Measurements from ENCODE around the gene GRIK1.

The GRIK1 gene

GRCh38 chr21:29904359-29905282 is 35.2 kb downstream of the GRIK1 start:
- no peak for DNase-seq

- DNase-seq = no peak
Measured at GRCh38 chr21:29896884-29897283, 42.9 kb downstream of the GRIK1 start.

DNA sequence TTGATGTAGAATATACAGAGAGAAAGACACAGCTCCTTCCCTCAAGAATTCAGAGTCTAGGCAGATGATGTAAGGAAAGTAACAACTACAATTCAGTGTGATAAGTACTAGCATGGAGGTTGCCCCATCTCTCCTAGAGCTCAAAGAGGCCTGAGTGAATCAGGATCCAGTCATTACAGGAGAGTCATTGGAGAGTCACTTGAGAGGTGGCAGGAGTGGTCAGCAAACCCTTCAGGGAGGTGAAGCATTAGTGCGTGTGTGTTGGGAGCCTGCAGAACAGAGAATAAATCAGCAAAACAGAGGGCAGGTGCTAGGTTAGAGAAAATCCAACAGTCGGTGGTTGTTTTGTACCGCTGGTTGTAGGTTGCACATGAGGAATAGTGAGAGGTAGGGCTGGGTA is 46.1 kb downstream of the GRIK1 start:
- DNase-seq = no peak

- DNase-seq = no peak
Measured at GRCh38 chr21:29892379-29892778, 47.4 kb downstream of the GRIK1 start.

DNA sequence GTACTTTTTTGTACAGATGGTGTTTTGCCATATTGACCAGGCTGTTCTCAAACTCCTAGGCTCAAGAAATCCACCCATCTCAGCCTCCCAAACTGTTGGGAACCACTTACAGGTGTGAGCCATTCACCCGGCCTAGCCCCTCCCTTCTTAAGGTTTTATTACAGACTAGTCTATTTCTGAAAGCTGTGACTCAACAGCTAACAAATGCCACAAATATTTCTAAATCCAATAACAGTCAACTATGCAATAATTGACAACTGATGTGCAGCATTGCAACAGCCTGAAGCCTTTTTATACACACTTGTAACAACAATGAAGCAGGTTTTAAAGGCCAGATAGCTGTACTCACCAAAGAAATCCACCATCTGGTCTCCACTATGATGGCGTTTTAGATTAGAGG is 51.4 kb downstream of the GRIK1 start:
- DNase-seq = no peak

DNA sequence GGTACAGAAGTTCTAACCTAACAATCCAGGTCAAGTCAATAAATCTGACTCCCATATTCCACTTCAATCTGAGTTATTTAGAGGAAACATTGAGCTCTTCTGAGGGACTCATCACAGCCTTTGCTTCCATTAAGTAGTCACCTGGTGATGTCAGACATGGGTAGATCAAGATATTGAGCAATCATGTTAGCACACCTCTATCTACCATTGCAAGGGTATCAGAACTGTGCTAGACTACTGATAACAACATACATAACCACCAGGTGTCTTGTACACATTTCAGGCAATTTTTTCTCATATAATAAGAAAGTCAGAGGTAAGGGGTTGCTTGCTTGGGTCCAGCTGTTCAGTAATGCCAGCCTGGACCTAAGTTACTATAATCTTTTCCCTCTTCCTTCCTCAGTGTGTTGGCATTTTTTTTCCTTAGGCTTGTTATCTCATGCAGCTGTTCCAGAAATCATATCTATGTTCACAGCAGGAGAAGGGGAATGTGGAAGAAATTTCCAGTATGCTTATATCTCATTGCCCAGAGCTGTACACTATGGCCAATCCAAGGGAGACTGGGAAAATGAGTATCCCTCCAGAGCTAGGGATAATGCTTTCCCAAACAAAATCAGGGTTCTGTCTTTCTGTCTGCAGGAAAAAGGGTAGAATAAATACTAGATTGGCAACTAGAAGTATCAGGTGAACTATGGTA is 52.3 kb downstream of the GRIK1 start:
- no peak for DNase-seq

DNA sequence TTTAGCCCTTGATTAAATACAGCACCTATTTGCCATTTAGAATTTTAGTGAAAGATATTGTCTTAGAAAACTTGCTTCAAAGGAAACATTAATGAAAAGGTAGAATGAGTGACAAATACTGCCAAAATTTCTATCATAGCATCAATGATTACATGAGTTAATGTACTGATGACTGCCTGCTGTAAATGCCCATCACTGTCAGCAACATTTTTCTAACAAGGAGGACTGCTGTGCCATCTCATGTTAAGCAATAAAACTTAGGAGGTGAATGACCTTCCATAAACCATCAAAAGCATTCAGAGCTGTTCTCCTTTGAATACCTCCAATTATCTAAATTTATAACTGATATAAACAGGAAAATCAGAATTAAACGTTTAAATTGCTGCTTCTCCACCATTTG is 54.3 kb downstream of the GRIK1 start:
- no peak for DNase-seq

GRCh38 chr21:29875873-29876272 is 63.9 kb downstream of the GRIK1 start:
- DNase-seq = no peak

GRCh38 chr21:29875036-29875716 is 64.6 kb downstream of the GRIK1 start:
- no peak for DNase-seq

DNA sequence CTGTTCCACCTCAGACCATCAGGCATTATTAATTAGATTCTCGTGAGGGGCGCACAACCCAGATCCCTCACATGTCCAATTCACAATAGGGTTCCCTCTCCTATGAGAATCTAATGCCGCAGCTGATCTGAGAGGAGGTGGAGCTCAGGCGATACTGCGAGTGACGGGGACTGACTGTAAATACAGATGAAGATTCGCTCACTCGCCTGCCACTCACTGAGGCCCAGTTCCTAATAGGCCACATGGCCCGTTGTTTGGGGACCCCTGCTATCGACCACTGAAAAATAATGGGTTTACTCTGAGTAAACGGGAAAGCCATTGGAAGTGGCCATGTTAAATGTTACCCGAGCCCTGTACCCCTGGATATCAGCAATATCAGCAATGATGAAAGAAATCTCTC is 65.9 kb downstream of the GRIK1 start:
- DNase-seq = no peak

DNA sequence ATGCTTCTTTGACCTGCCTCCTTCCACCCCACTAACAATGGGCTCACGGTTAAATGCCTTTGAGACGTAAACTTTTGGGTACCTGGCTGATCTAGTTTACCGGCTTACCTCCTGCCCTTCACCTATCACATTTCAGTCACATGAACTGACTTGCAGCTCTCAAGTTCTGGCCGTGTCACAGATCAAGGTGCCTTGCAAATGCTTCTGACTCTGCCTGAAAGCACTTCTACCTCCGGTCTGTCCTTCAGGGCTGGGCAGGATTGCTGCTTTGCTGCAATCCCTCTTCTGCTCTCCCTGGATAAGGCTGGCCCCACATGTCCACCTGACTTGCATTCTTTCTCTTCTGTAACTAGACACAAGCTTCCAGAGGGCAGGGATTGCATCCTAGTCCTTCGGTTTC is 69.0 kb downstream of the GRIK1 start:
- DNase-seq = no peak

DNA sequence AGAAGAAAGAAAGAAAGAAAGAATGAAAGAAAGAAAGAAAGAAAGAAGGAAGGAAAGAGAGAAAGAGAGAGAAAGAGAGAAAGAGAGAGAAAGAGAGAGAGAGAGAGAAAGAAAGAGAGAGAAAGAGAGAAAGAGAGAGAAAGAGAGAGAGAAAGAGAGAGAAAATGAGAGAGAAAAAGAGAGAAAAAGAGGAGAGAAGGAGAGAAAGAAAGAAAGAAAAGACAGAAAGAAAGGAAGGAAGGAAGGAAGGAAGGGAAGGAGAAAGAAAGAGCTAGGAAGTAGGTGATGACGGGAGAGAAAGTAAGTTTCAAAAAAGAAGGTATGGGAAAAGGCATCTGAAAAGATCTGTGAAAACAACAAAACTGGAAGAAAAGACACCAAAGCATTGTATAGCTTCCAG is 72.0 kb downstream of the GRIK1 start:
- DNase-seq = no peak

DNA sequence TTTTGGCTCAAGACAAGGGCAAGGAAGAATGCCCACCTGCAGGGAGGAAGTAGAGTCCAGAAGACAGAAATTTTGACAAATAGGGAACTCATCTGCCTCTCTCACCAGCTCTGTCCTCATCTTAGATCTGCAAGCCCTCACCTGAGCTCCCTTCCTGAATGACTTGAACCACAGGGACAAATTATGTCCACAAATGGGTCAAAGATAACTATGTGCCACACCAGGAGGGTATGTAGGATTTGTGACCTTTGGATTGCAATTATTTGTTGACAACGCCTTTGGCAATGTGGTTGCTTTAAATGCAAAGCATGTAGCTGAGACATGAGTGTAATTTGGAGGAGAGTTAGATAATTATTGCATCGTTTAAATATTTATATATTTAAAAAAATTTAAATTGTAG is 79.5 kb downstream of the GRIK1 start:
- DNase-seq = no peak

DNA sequence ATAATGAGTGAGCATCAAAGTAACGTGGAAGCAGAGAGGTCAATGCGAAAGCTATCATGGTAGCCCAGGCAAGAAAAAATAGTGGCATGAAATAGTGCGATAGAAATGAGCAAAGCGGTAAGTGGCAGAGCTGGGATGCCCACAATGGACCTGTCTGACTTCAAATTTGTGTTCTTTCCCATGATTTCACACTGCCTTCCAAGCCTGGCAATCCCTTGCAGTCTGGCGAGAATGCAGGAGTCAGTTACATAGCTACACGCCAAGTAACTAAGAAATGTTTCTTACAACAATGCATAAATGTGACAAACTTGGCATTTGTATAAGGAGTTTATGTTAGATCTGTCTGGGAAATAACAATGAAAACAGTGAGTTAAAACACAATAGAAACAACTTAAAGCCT is 82.6 kb downstream of the GRIK1 start:
- DNase-seq = no peak

- DNase-seq = no peak
Measured at GRCh38 chr21:29854795-29855194, 85.0 kb downstream of the GRIK1 start.

DNA sequence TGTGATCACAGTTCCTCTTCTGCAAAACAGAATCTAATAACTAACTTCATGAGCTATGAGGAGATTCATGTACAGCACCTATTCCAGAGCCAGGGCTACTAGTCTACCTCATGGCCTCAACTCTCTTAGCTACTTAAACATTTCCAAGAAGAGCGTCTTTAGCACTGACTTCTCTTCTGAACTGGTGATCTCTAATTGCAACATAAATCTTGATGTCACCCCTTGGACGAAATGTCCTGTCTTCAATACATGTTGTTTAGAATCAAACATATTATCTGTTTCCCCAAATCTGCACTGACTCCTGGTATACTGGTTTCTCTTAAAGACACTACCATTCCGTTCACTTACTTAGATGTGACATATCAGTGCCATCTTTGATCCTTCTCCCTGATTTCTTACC is 88.2 kb downstream of the GRIK1 start:
- DNase-seq = no peak

- DNase-seq = peak; percentile 73
Measured at GRCh38 chr21:29849735-29850176, 90.0 kb downstream of the GRIK1 start.

GRCh38 chr21:29843804-29844203 is 96.0 kb downstream of the GRIK1 start:
- DNase-seq = no peak

DNA sequence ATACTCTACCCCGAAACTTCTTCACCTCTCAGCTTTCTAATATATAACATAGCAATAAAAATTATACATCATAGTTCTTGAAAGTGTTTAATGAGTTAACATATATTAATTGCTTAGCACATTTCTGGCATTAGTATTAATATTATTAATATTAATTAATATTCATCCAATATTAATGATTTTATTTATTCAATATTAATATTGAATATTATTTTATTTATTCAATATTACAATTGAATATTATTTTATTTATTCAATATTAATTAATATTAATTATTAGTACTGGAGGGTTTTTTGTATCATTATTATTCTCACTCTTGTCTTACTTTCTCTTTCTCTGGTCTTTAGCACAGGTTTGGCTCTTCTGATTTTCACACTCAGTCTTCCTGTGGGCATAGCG is 105.2 kb downstream of the GRIK1 start:
- no peak for DNase-seq

DNA sequence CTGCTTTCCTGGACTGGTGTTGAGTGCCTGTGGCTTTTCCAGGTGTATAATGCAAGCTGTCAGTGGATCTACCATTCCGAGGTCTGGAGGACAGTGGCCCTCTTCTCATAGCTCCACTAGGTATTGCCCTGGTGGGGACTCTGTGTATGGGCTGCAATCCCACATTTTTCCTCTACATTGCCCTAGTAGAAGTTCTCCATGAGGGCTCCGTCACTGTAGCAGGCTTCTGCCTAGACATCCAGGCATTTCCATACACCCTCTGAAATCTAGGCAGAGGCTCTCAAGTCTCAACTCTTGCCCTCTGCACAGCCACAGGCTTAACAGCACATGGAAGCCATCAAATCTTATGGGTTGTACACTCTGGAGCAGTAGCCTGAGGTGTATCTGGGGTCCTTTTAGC is 107.6 kb downstream of the GRIK1 start:
- DNase-seq = no peak

GRCh38 chr21:29829564-29830275 is 110.1 kb downstream of the GRIK1 start:
- DNase-seq = no peak

DNA sequence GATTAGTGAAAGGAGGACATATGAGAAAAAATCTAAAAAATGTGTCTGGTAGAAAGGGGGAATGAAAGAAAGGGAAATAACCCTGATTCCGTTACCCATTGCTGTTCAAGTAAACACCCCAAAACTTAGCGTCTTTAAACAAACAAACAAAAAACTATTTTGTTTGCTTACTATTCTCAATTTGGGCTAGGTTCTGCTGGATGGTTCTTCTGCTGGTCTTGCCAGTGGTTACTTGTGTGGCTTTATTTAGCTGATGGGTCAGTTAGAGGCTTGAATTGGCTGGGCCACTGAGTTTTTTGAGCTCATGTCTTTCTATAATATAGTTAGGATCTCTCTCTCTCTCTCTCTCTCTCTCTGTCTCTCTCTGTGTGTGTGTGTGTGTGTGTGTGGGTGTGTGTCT is 112.1 kb downstream of the GRIK1 start:
- no peak for DNase-seq

GRCh38 chr21:29827236-29827635 is 112.6 kb downstream of the GRIK1 start:
- DNase-seq = no peak

Measured in suppressor macrophage treated with lipopolysaccharide for 4 hours (primary cell).